ENCODE measurements around the gene ATP13A4. TPM values are rescaled to one million over a fixed set of nuclear protein-coding genes. Genes with fewer than 3 reads are reported as not detected.

ATP13A4 gene
- total and polyA plus RNA-seq, 2 of the 4 experiments (the other 2 are of a cell fraction) = under 0.01 TPM; not detected in 1

DNA sequence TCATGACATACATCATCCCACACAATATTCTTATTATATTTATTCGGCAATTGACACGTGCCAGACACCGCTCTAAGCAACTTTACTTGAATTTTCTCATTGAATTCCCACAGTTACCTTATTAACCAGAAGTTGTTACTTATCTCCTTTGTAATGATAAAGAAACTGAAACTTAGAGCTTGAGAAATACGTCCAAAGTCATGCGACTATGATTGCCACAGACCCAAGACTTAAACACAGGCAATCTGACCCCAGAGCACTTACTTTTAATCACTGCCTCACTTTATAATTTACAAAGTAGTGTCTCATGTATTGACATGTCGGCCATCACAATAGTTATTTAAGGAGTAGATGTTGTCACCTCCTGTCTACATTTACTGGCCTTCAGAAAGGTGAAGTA lies 64.7 kb downstream of the ATP13A4 start:
- H2BK15ac ChIP-seq (ENCODE audit: low read depth, low read length) = no peak overlapping the region
- BruUV-seq (replicated peaks) = no TSS peak
- no peak overlapping the region for H3K18ac ChIP-seq (ENCODE audit: low read depth, low read length)
- no peak overlapping the region for H3K4ac ChIP-seq (ENCODE audit: low read depth, low read length)
- ChIA-PET CTCF (no interaction called here), POLR2A (ENCODE audit: unreplicated experiment) (no interaction called here)
- ATAC-seq (ENCODE audit: low read depth) (no peak), DNase-seq (no peak)
- dilution Hi-C loops (cut with HindIII; ENCODE audit: low sequenced_read_pairs, unreplicated experiment) (no loop called here), intact Hi-C loops (cut with micrococcal nuclease) (no loop called here), in situ Hi-C loops (cut with MboI; ENCODE audit: low sequenced_read_pairs) (no loop called here)
- no peak overlapping the region for H3K14ac ChIP-seq (replicated peaks; ENCODE audit: low read depth, low read length)
- no peak overlapping the region for H2BK5ac ChIP-seq (ENCODE audit: low read depth, low read length, poor library complexity, severe bottlenecking)
- H3K36me3 ChIP-seq (ENCODE audit: control insufficient read depth, insufficient read depth, low read length) = no peaks in the 10 kb centered on the region
- H3K9ac ChIP-seq (ENCODE audit: low read depth, low read length) = no peak overlapping the region
- H3K27ac ChIP-seq (ENCODE audit: insufficient read depth, low read length) = no peak overlapping the region
- no peaks in the 10 kb centered on the region for H3K27me3 ChIP-seq (ENCODE audit: control insufficient read depth, insufficient read depth, low read length)
- no peak overlapping the region for H4K91ac ChIP-seq (ENCODE audit: insufficient read depth, low read depth, low read length)
- no peak for TF ChIP-seq CHD1 (IDR thresholded peaks at IDR 0.05; ENCODE audit: low read depth, low read length)
- no peak for TF ChIP-seq USF2 (IDR thresholded peaks at IDR 0.05; ENCODE audit: low read depth, low read length)
- no peak for TF ChIP-seq MXI1 (IDR thresholded peaks at IDR 0.05; ENCODE audit: borderline replicate concordance, low read depth, low read length)
- no peak for TF ChIP-seq RCOR1 (IDR thresholded peaks at IDR 0.05; ENCODE audit: insufficient replicate concordance, low read length)
- no peak for TF ChIP-seq CEBPB (IDR thresholded peaks at IDR 0.05; ENCODE audit: low read depth, low read length)
- no peak for TF ChIP-seq MAZ (IDR thresholded peaks at IDR 0.05; ENCODE audit: borderline replicate concordance, low read depth, low read length)
- TF ChIP-seq NFE2L2 (IDR thresholded peaks at IDR 0.05; ENCODE audit: low read depth, low read length) = no peak
- TF ChIP-seq POLR2A (IDR thresholded peaks at IDR 0.05; ENCODE audit: low read depth, low read length) = no peak
- TF ChIP-seq, protein P1, sequence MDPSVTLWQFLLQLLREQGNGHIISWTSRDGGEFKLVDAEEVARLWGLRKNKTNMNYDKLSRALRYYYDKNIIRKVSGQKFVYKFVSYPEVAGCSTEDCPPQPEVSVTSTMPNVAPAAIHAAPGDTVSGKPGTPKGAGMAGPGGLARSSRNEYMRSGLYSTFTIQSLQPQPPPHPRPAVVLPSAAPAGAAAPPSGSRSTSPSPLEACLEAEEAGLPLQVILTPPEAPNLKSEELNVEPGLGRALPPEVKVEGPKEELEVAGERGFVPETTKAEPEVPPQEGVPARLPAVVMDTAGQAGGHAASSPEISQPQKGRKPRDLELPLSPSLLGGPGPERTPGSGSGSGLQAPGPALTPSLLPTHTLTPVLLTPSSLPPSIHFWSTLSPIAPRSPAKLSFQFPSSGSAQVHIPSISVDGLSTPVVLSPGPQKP (IDR thresholded peaks at IDR 0.05; ENCODE audit: borderline replicate concordance, low read depth, low read length) = no peak
- no peak for TF ChIP-seq RAD21 (IDR thresholded peaks at IDR 0.05; ENCODE audit: low read length)
- TF ChIP-seq BHLHE40 (IDR thresholded peaks at IDR 0.05; ENCODE audit: low read depth, low read length) = no peak
- TF ChIP-seq SMC3 (IDR thresholded peaks at IDR 0.05; ENCODE audit: low read depth, low read length) = no peak
- TF ChIP-seq RFX5 (IDR thresholded peaks at IDR 0.05; ENCODE audit: low read depth, low read length) = no peak
- no peak for TF ChIP-seq MAFK (IDR thresholded peaks at IDR 0.05; ENCODE audit: low read depth, low read length)
- H4K5ac ChIP-seq (ENCODE audit: low read depth, low read length) = no peak overlapping the region
- no CpG with 5 or more reads among the region's 6 CpGs for WGBS, 2 experiments (ENCODE audit: extremely low coverage in 2 of 2, insufficient read length in 1 of 2)
- no peak overlapping the region for H2BK120ac ChIP-seq (ENCODE audit: low read depth, low read length)
- H3K23ac ChIP-seq (ENCODE audit: low read depth, low read length) = no peak overlapping the region
- H2AK9ac ChIP-seq (replicated peaks; ENCODE audit: low read depth, low read length, poor library complexity) = no peak overlapping the region
- no peak overlapping the region for H3K4me2 ChIP-seq (ENCODE audit: low read depth, low read length)
- no peak overlapping the region for H3K4me3 ChIP-seq (ENCODE audit: insufficient read depth, low read depth, low read length)
- H3K4me1 ChIP-seq (ENCODE audit: control insufficient read depth, insufficient read depth, low read length) = no peaks in the 10 kb centered on the region
- no peak overlapping the region for H3K56ac ChIP-seq (ENCODE audit: extremely low read depth, insufficient read depth, low read length)
- H2BK20ac ChIP-seq (ENCODE audit: low read depth, low read length) = no peak overlapping the region
- no peaks in the 10 kb centered on the region for H4K20me1 ChIP-seq (ENCODE audit: insufficient read depth, low read length)
- H2AK5ac ChIP-seq (ENCODE audit: low read depth, low read length) = no peak overlapping the region
- no peak overlapping the region for H4K8ac ChIP-seq (ENCODE audit: low read depth in 2 of 2, low read length in 2 of 2)
- H3K9me3 ChIP-seq (ENCODE audit: control insufficient read depth, insufficient read depth, low read length) = no peaks in the 10 kb centered on the region
- no peak overlapping the region for H2AFZ ChIP-seq (replicated peaks; ENCODE audit: low read length, poor library complexity)
- H3K79me1 ChIP-seq (ENCODE audit: low read depth in 1 of 2, low read length in 2 of 2) = no peaks in the 10 kb centered on the region
- H3K9me1 ChIP-seq (ENCODE audit: insufficient read depth, low read length) = no peaks in the 10 kb centered on the region

Data from IMR-90 (cell line).